Measurements from ENCODE around the gene SCAMP3.

DNA sequence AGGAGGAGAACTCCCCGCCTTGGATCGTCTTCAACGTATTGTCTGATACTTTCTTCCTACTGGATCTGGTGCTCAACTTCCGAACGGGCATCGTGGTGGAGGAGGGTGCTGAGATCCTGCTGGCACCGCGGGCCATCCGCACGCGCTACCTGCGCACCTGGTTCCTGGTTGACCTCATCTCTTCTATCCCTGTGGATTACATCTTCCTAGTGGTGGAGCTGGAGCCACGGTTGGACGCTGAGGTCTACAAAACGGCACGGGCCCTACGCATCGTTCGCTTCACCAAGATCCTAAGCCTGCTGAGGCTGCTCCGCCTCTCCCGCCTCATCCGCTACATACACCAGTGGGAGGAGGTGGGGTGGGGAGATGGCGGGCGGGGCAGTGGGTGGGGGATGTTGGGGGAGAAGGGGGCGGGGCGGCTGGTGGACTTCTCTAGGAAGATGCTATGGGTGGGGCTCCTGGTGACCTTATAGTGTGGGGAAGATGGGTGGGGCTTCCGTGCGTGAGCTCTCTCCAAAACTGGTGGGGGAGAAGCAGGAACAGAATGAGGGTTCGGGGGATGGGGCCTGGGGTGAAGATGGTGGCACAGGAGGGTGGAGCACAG is 20.4 kb upstream of the SCAMP3 start:
- TF ChIP-seq CTCF (IDR thresholded peaks at IDR 0.05) (no peak), ZFX (IDR thresholded peaks at IDR 0.05; ENCODE audit: borderline replicate concordance) (no peak)

Data from 22Rv1 (cell line).